ENCODE data around the gene MAOB.

The MAOB gene

GRCh38 chrX:43753637-43754036 is 128.6 kb downstream of the MAOB start:
- peaks cover 6% of the 10 kb centered on the region for H3K9me3 ChIP-seq (ENCODE audit: control insufficient read depth, insufficient read depth, low read length)
- no peaks in the 10 kb centered on the region for H3K4me1 ChIP-seq (ENCODE audit: insufficient read depth, low read length)
- no peak overlapping the region for H3K9ac ChIP-seq (ENCODE audit: low read depth, low read length)
- H3K36me3 ChIP-seq (ENCODE audit: insufficient read depth, low read length) = no peaks in the 10 kb centered on the region

- Histone ChIP-seq H3K36me3 (ENCODE audit: insufficient read depth, low read length) (no peaks in the 10 kb centered on the region), H3K4me1 (ENCODE audit: insufficient read depth, low read length) (no peaks in the 10 kb centered on the region), H3K9ac (ENCODE audit: low read depth, low read length) (no peak overlapping the region), H3K9me3 (ENCODE audit: control insufficient read depth, insufficient read depth, low read length) (peaks cover 6% of the 10 kb centered on the region)
Observed at GRCh38 chrX:43750248-43750676, 132.0 kb downstream of the MAOB start.

GRCh38 chrX:43747476-43747875 is 134.8 kb downstream of the MAOB start:
- Histone ChIP-seq H3K36me3 (ENCODE audit: insufficient read depth, low read length) (no peaks in the 10 kb centered on the region), H3K4me1 (ENCODE audit: insufficient read depth, low read length) (no peaks in the 10 kb centered on the region)

GRCh38 chrX:43745938-43746721 is 136.1 kb downstream of the MAOB start:
- H3K4me1 ChIP-seq (ENCODE audit: insufficient read depth, low read length) = no peaks in the 10 kb centered on the region
- no peak overlapping the region for H3K9ac ChIP-seq (ENCODE audit: low read depth, low read length)
- H3K36me3 ChIP-seq (ENCODE audit: insufficient read depth, low read length) = no peaks in the 10 kb centered on the region
- H3K9me3 ChIP-seq (ENCODE audit: control insufficient read depth, insufficient read depth, low read length) = no peaks in the 10 kb centered on the region

More at GRCh38 chrX:43747476-43747875, 134.8 kb downstream of the MAOB start:
- Histone ChIP-seq H3K9ac (ENCODE audit: low read depth, low read length) (no peak overlapping the region), H3K9me3 (ENCODE audit: control insufficient read depth, insufficient read depth, low read length) (peaks cover 6% of the 10 kb centered on the region)

GRCh38 chrX:43744284-43744683 is 138.0 kb downstream of the MAOB start:
- no peak overlapping the region for H3K9ac ChIP-seq (ENCODE audit: low read depth, low read length)
- H3K9me3 ChIP-seq (ENCODE audit: control insufficient read depth, insufficient read depth, low read length) = no peaks in the 10 kb centered on the region
- no peaks in the 10 kb centered on the region for H3K4me1 ChIP-seq (ENCODE audit: insufficient read depth, low read length)
- H3K36me3 ChIP-seq (ENCODE audit: insufficient read depth, low read length) = no peaks in the 10 kb centered on the region

GRCh38 chrX:43743100-43743822 is 139.0 kb downstream of the MAOB start:
- H3K9me3 ChIP-seq (ENCODE audit: control insufficient read depth, insufficient read depth, low read length) = no peaks in the 10 kb centered on the region
- no peaks in the 10 kb centered on the region for H3K36me3 ChIP-seq (ENCODE audit: insufficient read depth, low read length)
- H3K4me1 ChIP-seq (ENCODE audit: insufficient read depth, low read length) = no peaks in the 10 kb centered on the region
- H3K9ac ChIP-seq (ENCODE audit: low read depth, low read length) = no peak overlapping the region

GRCh38 chrX:43741843-43742573 is 140.2 kb downstream of the MAOB start:
- Histone ChIP-seq H3K36me3 (ENCODE audit: insufficient read depth, low read length) (no peaks in the 10 kb centered on the region), H3K4me1 (ENCODE audit: insufficient read depth, low read length) (no peaks in the 10 kb centered on the region), H3K9ac (ENCODE audit: low read depth, low read length) (no peak overlapping the region), H3K9me3 (ENCODE audit: control insufficient read depth, insufficient read depth, low read length) (no peaks in the 10 kb centered on the region)

- H3K36me3 ChIP-seq (ENCODE audit: insufficient read depth, low read length) = no peaks in the 10 kb centered on the region
- H3K4me1 ChIP-seq (ENCODE audit: insufficient read depth, low read length) = no peaks in the 10 kb centered on the region
- H3K9me3 ChIP-seq (ENCODE audit: control insufficient read depth, insufficient read depth, low read length) = no peaks in the 10 kb centered on the region
- no peak overlapping the region for H3K9ac ChIP-seq (ENCODE audit: low read depth, low read length)
Observed at GRCh38 chrX:43735957-43736356, 146.3 kb downstream of the MAOB start.

- H3K36me3 ChIP-seq (ENCODE audit: insufficient read depth, low read length) = no peaks in the 10 kb centered on the region
- H3K9ac ChIP-seq (ENCODE audit: low read depth, low read length) = no peak overlapping the region
- H3K9me3 ChIP-seq (ENCODE audit: control insufficient read depth, insufficient read depth, low read length) = no peaks in the 10 kb centered on the region
- no peaks in the 10 kb centered on the region for H3K4me1 ChIP-seq (ENCODE audit: insufficient read depth, low read length)
Observed at GRCh38 chrX:43735534-43735933, 146.7 kb downstream of the MAOB start.

GRCh38 chrX:43734444-43734843 is 147.8 kb downstream of the MAOB start:
- no peak overlapping the region for H3K9ac ChIP-seq (ENCODE audit: low read depth, low read length)
- no peaks in the 10 kb centered on the region for H3K36me3 ChIP-seq (ENCODE audit: insufficient read depth, low read length)
- H3K4me1 ChIP-seq (ENCODE audit: insufficient read depth, low read length) = no peaks in the 10 kb centered on the region
- no peaks in the 10 kb centered on the region for H3K9me3 ChIP-seq (ENCODE audit: control insufficient read depth, insufficient read depth, low read length)

GRCh38 chrX:43733699-43734098 is 148.6 kb downstream of the MAOB start:
- Histone ChIP-seq H3K9ac (ENCODE audit: low read depth, low read length) (no peak overlapping the region), H3K4me1 (ENCODE audit: insufficient read depth, low read length) (no peaks in the 10 kb centered on the region), H3K36me3 (ENCODE audit: insufficient read depth, low read length) (no peaks in the 10 kb centered on the region), H3K9me3 (ENCODE audit: control insufficient read depth, insufficient read depth, low read length) (no peaks in the 10 kb centered on the region)

- no peaks in the 10 kb centered on the region for H3K36me3 ChIP-seq (ENCODE audit: insufficient read depth, low read length)
- no peaks in the 10 kb centered on the region for H3K4me1 ChIP-seq (ENCODE audit: insufficient read depth, low read length)
- no peak overlapping the region for H3K9ac ChIP-seq (ENCODE audit: low read depth, low read length)
Observed at GRCh38 chrX:43731086-43731485, 151.2 kb downstream of the MAOB start.

GRCh38 chrX:43728966-43729365 is 153.3 kb downstream of the MAOB start:
- H3K9me3 ChIP-seq (ENCODE audit: control insufficient read depth, insufficient read depth, low read length) = no peaks in the 10 kb centered on the region
- H3K36me3 ChIP-seq (ENCODE audit: insufficient read depth, low read length) = no peaks in the 10 kb centered on the region
- no peak overlapping the region for H3K9ac ChIP-seq (ENCODE audit: low read depth, low read length)
- H3K4me1 ChIP-seq (ENCODE audit: insufficient read depth, low read length) = no peaks in the 10 kb centered on the region

More at GRCh38 chrX:43731086-43731485, 151.2 kb downstream of the MAOB start:
- no peaks in the 10 kb centered on the region for H3K9me3 ChIP-seq (ENCODE audit: control insufficient read depth, insufficient read depth, low read length)

GRCh38 chrX:43728002-43728401 is 154.2 kb downstream of the MAOB start:
- no peak overlapping the region for H3K9ac ChIP-seq (ENCODE audit: low read depth, low read length)
- no peaks in the 10 kb centered on the region for H3K4me1 ChIP-seq (ENCODE audit: insufficient read depth, low read length)
- no peaks in the 10 kb centered on the region for H3K9me3 ChIP-seq (ENCODE audit: control insufficient read depth, insufficient read depth, low read length)
- H3K36me3 ChIP-seq (ENCODE audit: insufficient read depth, low read length) = no peaks in the 10 kb centered on the region

All from ES-I3 (cell line).